ENCODE results near the gene FOXA3.
A peak's percentile ranks its signal among the peaks of the same experiment; 100 is the strongest.

The FOXA3 gene

GRCh38 chr19:45863840-45864628, at the start of gene FOXA3:
TSS of gene FOXA3 (plus strand) at chr19:45864326. CDS start at chr19:45864457, 131 bp downstream.
- DNase-seq, result peak; percentile 21

DNA sequence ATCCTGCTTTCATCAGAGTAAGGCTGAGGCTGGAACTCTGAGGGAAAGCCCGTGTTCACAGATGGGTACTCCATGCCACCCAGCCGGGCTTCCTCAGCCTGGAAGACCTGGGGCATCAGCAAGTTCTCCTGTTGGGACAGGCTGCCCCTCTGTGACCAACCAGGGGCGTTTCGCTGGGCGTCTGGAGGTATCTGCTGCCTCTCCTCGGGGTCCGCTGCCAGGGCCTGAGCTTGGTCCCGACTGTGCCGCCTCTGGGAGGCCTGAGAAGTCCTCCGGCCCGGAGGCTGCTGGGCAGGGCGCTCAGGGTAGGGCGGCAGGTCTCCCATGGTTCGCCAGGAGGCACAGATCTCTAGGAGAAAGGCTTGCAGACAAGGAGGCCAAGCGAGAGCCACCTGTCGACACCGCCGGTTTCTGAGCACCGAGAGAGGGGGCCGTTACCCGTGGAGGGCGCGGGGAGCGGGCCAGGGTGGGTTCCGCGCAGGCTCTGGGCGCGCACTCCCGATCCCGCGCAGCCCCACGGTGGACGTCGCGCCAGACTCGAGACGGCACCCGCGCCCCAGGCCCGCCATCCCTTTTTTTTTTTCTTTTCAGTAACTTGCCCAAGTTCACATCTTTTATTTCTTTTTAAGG, 49.2 kb upstream of the FOXA3 start, which contains the start of gene RSPH6A:
TSS of gene RSPH6A (minus strand) at position 458 of the 630 bp plus-strand sequence. CDS start at position 326, 132 bp downstream.
- no peak for DNase-seq

DNA sequence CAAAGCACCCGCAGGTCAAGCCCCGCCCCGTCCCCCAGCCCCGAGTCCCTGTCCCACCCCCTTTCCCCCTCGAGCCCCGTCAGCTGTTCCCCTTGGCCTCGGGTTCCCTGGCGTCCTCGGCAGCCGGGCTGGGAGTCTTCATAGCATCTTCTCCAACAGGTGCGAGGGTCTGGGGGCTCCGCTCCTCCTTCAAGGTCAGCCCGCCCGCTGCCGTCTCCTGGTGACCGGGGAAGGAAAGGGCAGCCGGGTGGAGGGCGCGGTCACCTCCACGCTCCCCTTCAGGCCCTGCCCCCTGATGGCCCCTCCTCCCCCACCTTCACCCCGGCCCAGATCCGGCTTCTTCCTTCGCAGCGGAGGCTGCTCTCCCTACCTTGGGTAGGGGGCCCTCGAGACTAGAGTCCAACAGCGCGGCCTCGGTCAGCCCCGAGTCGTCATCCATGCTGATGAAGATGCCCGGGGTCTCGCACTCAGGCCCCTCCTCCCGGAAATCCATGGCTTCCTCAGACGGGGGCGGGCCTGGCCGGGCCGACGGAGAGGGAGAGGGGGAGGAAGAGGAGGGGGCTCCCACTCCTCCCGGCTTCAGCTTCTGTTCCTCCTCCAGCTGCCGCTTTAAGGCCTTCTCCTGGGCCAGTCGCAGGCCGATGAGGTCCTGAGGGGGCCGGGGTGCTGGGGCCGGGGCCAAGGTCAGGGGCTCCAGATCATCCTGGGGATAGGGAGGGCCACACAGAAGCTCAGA, 48.5 kb upstream of the FOXA3 start:
- DNase-seq, result no peak

DNA sequence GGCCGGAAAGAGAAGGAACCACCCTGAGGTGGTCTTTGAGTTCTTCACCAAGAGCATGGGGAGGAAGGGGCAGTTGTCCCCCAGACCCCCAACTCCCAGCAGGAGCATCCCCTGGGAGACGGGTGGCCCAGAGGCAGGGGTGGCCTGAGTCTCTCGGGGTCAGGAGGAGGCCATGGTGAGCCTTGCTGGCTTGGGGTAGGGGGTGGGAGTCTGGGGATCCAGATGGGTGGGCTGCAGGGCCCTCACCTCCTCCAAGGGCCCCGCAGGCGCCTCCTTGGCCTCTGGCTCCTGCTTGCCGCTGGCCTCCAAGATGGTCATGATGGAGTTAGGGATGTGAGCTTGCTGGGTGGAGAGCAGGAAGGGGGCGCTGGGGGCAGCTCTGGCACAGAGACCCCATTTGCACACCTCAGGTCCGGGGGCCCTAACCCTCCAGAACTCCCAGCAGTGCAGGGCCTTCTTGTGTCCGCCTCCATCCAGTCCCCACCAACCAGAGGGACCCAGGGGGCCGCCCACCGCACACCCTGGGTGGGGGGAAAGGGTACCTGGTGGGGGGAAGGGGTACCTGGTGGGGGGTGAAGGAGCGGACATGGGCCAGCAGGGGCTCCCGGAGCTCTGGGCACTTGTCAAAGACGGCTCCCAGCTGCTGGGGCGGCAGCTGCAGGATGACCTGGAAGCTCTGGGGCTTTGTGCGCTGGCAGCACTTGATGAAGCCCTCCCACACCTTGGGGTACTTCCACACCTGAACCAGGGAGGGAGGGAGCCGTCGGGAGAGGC, 47.7 kb upstream of the FOXA3 start:
- no peak for DNase-seq

GRCh38 chr19:45817010-45817724, 47.0 kb upstream of the FOXA3 start:
- DNase-seq, result peak; percentile 96

GRCh38 chr19:45817725-45818301, 46.3 kb upstream of the FOXA3 start:
- no peak for DNase-seq

- DNase-seq, result no peak
Measured at GRCh38 chr19:45819769-45820168, 44.4 kb upstream of the FOXA3 start.

DNA sequence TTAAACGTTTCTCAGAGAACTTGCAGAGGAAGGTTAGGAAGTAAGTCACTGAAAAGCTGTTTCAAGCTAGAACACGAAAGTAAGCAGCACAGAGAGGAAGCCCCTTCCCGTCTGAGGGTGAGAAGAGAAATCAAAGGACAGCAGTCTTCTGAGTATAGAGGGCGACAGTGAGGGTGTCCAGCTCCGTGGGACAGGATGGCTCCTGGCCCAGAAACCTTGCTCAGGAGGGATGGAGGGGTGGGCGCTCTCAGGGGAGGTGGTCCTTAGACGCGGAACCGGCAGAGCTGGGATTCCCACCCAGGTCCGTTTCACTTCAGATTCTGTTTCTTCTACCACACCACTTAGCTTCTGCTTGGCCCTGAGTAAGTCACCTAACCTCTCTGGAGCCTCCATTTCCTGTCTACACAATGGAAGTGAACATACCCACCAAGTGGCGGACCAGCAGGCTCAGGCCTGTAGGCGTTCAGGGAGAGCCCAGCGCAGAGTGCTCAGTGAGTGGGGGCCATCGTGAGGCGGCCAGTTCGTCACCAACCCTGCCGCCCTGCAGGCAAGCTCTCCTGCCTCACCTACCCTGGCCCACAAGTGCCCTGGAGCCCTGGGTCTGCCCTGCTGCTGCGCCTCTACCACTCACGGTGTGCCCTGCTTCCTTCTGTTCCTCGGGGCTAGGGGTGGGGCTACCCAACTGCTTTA, 43.6 kb upstream of the FOXA3 start:
- DNase-seq, result no peak

GRCh38 chr19:45821103-45821521, 43.0 kb upstream of the FOXA3 start:
- DNase-seq, result no peak

GRCh38 chr19:45821570-45821969, 42.6 kb upstream of the FOXA3 start:
- DNase-seq, result no peak

DNA sequence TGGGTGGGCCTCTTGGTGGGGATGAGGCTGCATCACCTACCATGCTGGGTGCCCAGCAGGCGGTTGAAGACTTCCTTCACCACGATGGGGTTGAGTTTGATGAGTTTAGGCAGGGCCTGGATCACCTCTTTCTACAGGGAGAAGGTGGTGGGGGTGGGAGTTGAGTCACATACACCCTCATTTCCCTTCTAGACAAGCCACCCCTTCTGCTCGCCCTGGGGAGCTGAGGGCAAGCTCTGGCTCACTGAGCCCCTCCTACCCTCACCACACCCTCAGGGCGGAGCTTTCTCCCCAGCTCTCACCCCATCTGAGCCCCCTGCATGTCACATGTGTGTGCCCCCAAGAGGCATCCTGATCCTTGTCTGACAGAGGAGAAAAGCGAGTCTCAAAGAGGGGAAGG, 41.4 kb upstream of the FOXA3 start:
- DNase-seq, result no peak

GRCh38 chr19:45823182-45823581, 40.9 kb upstream of the FOXA3 start:
- DNase-seq, result no peak

DNA sequence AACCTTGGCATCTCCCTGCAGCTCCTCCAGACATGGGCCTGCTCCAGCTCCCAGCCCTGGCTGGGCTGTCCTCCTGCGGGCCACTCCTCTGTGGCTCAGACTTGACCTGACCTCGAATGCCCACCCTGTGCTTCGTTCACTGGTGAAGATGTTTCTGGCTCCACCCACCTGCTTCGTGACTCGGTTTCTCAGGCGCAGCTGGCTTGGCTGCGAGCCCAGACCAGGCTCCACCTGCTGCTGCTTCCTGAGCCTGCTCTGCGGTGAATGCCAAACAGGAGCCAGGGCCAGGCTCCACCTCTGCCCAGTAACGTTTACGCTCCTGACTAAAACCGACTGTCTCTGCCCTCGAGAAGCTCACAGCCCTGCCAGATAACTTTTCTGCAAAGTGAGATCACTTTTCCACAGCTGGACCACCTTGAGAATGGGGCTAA, 40.1 kb upstream of the FOXA3 start:
- no peak for DNase-seq

GRCh38 chr19:45824531-45825262, 39.4 kb upstream of the FOXA3 start:
- no peak for DNase-seq

DNA sequence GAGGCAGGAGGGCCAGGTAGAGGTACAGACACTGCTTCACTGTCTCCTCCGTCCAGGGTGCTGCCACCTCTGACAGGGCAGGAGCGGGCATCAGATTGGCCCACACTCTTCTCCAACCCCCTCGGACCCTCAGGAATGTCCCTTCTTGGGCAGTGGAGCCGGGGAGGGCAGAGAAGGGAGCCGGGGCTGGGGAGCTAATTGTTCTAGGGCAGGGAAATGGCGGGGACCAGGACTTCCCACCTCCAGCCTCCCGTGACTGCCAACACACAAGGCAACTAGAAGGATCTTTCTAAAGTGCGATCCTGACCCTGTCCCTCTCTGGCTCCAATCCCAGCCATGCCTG, 38.9 kb upstream of the FOXA3 start:
- DNase-seq, result no peak

GRCh38 chr19:45825917-45826893, 37.9 kb upstream of the FOXA3 start:
- DNase-seq, result no peak

GRCh38 chr19:45826934-45827333, 37.2 kb upstream of the FOXA3 start:
- DNase-seq, result no peak

- DNase-seq, result no peak
Measured at GRCh38 chr19:45827459-45828093, 36.5 kb upstream of the FOXA3 start.

DNA sequence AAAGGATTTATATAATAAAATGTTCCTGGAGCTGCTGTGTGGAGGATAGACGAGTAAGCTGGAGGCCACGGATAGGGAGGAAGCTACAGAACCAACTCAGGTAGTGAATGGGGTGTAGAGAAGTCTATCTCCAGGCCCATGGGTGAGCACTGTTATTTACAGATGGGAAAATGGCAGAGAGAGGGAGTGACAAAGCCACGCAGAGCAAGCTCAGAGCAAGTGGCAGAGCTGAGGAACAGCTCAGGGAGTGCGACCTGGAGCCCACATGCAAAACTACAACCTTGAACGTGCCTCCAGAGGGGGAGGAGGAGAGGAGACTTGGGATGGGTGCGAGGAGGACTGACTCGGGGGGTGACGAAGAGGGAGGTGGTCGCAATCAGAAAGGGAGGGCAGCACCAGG, 35.6 kb upstream of the FOXA3 start:
- DNase-seq, result no peak
